ENCODE results near the gene MDFI.

The MDFI gene

GRCh38 chr6:41638002-41638934 is at the start of gene MDFI:
Gene MDFI, plus strand, starts transcription at chr6:41638468. Its CDS starts 282 bp downstream, at chr6:41638750.
- no peak for DNase-seq

- DNase-seq = no peak
Observed at GRCh38 chr6:41589223-41589622, 49.0 kb upstream of the MDFI start.

GRCh38 chr6:41589636-41590622 is 48.3 kb upstream of the MDFI start:
- DNase-seq = no peak

GRCh38 chr6:41591122-41591521 is 47.1 kb upstream of the MDFI start:
- no peak for DNase-seq

GRCh38 chr6:41591859-41592502 is 46.3 kb upstream of the MDFI start:
- peak; percentile 62 to 64 for DNase-seq

GRCh38 chr6:41593406-41593805 is 44.9 kb upstream of the MDFI start:
- DNase-seq = no peak

GRCh38 chr6:41593839-41594238 is 44.4 kb upstream of the MDFI start:
- no peak for DNase-seq

GRCh38 chr6:41594326-41594725 is 43.9 kb upstream of the MDFI start:
- DNase-seq = no peak

- no peak for DNase-seq
Observed at GRCh38 chr6:41594766-41595165, 43.5 kb upstream of the MDFI start.

- DNase-seq = no peak
Observed at GRCh38 chr6:41595166-41595565, 43.1 kb upstream of the MDFI start.

- no peak for DNase-seq
Observed at GRCh38 chr6:41596096-41596685, 42.1 kb upstream of the MDFI start.

- no peak for DNase-seq
Observed at GRCh38 chr6:41596807-41597206, 41.5 kb upstream of the MDFI start.

GRCh38 chr6:41597246-41598000 is 40.8 kb upstream of the MDFI start:
- no peak for DNase-seq

- DNase-seq = no peak
Observed at GRCh38 chr6:41598670-41599014, 39.6 kb upstream of the MDFI start.

GRCh38 chr6:41599015-41599851 is 39.0 kb upstream of the MDFI start:
- DNase-seq = no peak

GRCh38 chr6:41599852-41600445 is 38.3 kb upstream of the MDFI start:
- DNase-seq = no peak

GRCh38 chr6:41600499-41601247 is 37.6 kb upstream of the MDFI start:
- no peak for DNase-seq

GRCh38 chr6:41601248-41601549 is 37.1 kb upstream of the MDFI start:
- no peak for DNase-seq

- no peak for DNase-seq
Observed at GRCh38 chr6:41602422-41602743, 35.9 kb upstream of the MDFI start.
